Ramos (cell line): ENCODE data around the gene HS3ST5.

Experiments used
- in situ Hi-C: fragments of 300-500 bp; cut with MboI; formaldehyde crosslinking; loops from one replicate; pipeline ENCODE4 v1.14.3; 2022; ENCODE audit warnings: low sequenced_read_pairs; ENCODE audit not compliant: unreplicated experiment

HS3ST5 gene

GRCh38 chr6:114342826-114343781, at the start of gene HS3ST5:
HS3ST5 (minus strand) TSS chr6:114343023; CDS start chr6:114062845, 280,178 bp downstream.
- in situ Hi-C loops, result no loop called here

GRCh38 chr6:114390176-114390575, 47.4 kb upstream of the HS3ST5 start:
- in situ Hi-C loops, result no loop called here

- in situ Hi-C loops, result no loop called here
Measured at GRCh38 chr6:114389111-114389510, 46.3 kb upstream of the HS3ST5 start.

- in situ Hi-C loops, result no loop called here
Measured at GRCh38 chr6:114382406-114382805, 39.6 kb upstream of the HS3ST5 start.

- in situ Hi-C loops, result no loop called here
Measured at GRCh38 chr6:114377881-114378280, 35.1 kb upstream of the HS3ST5 start.

GRCh38 chr6:114376611-114377175, 33.9 kb upstream of the HS3ST5 start:
- in situ Hi-C loops, result no loop called here

GRCh38 chr6:114375541-114376192, 32.8 kb upstream of the HS3ST5 start:
- in situ Hi-C loops, result no loop called here

GRCh38 chr6:114367315-114367961, 24.6 kb upstream of the HS3ST5 start:
- in situ Hi-C loops, result no loop called here

GRCh38 chr6:114366899-114367298, 24.1 kb upstream of the HS3ST5 start:
- in situ Hi-C loops, result no loop called here

- in situ Hi-C loops, result no loop called here
Measured at GRCh38 chr6:114364301-114364700, 21.5 kb upstream of the HS3ST5 start.

- in situ Hi-C loops, result no loop called here
Measured at GRCh38 chr6:114362957-114363356, 20.1 kb upstream of the HS3ST5 start.

GRCh38 chr6:114362396-114362795, 19.6 kb upstream of the HS3ST5 start:
- in situ Hi-C loops, result no loop called here

- in situ Hi-C loops, result no loop called here
Measured at GRCh38 chr6:114361036-114361435, 18.2 kb upstream of the HS3ST5 start.

GRCh38 chr6:114355300-114355699, 12.5 kb upstream of the HS3ST5 start:
- in situ Hi-C loops, result no loop called here

GRCh38 chr6:114354482-114354881, 11.7 kb upstream of the HS3ST5 start:
- in situ Hi-C loops, result no loop called here

- in situ Hi-C loops, result no loop called here
Measured at GRCh38 chr6:114346451-114346850, 3.6 kb upstream of the HS3ST5 start.

GRCh38 chr6:114344971-114345275, 2.1 kb upstream of the HS3ST5 start:
- in situ Hi-C loops, result no loop called here

- in situ Hi-C loops, result no loop called here
Measured at GRCh38 chr6:114344246-114344970, 1.6 kb upstream of the HS3ST5 start.

GRCh38 chr6:114343782-114344144, 940 bp upstream of the HS3ST5 start:
- in situ Hi-C loops, result no loop called here
